SHP77 treated with DMSO at 0.1 percent for 48 hours (cell line): ENCODE measurements around the gene TK1.
"Not testable (repeated sequence)": the region's sequence is repeated elsewhere in the genome, so short reads cannot be mapped to it uniquely, and the experiment has no call there.

ENCODE experiments used
- DNase-seq: peaks from one replicate; lab custom pipeline; 2025; lab: John Stamatoyannopoulos, UW

TK1 gene, protein sequence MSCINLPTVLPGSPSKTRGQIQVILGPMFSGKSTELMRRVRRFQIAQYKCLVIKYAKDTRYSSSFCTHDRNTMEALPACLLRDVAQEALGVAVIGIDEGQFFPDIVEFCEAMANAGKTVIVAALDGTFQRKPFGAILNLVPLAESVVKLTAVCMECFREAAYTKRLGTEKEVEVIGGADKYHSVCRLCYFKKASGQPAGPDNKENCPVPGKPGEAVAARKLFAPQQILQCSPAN

DNA sequence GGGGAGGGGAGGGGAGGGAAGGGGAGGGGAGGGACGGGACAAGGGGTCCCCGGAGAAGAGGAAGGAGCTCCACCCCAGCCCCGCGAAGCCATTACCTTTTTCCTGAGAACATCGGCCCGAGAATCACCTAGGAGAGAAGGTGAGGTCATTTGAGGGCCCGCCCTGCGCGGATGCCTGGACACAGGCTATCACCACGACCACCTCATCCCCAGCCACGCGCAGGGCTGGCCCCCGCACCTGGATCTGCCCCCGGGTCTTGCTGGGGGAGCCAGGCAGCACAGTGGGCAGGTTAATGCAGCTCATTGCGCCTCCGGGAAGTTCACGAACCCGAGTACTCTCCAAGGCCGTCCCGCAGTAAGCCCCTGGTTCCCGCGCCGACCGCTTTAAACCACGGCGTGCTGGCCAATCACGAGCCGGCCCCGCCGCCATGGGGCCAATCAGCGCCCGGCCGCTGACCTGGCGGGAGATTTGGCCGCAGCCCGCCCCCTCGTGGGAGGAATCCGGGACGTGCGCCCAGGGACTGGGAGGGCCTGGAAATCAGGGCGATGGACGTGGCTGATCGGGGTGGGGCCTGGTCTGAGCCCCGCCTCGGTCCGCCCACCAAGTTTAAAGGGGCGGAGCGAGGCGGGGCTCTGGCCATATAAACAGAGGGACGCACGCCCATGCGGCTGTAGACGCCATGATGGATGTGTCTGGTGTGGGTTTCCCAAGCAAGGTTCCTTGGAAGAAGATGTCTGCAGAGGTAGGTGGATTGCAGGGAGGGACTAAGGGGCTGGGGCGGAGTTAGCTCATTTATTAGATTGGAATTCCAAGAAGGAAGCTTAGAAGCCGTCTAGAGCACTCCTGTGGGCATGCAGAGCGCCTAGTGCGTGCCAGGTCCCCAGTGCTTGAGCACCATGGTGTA lies at the start of gene TK1, which contains the start of gene AFMID:
TK1 (minus strand) TSS at position 361 of the 904 bp plus-strand sequence; CDS start at position 303, 58 bp downstream.
AFMID (plus strand) TSS at position 671 of the 904 bp plus-strand sequence; CDS start at position 680, 9 bp downstream.
- peak; percentile 93 for DNase-seq

GRCh38 chr17:78235885-78236284 lies 49.0 kb upstream of the TK1 start:
- no peak for DNase-seq

GRCh38 chr17:78235022-78235421 lies 48.2 kb upstream of the TK1 start:
- DNase-seq, result not testable (repeated sequence)

DNA sequence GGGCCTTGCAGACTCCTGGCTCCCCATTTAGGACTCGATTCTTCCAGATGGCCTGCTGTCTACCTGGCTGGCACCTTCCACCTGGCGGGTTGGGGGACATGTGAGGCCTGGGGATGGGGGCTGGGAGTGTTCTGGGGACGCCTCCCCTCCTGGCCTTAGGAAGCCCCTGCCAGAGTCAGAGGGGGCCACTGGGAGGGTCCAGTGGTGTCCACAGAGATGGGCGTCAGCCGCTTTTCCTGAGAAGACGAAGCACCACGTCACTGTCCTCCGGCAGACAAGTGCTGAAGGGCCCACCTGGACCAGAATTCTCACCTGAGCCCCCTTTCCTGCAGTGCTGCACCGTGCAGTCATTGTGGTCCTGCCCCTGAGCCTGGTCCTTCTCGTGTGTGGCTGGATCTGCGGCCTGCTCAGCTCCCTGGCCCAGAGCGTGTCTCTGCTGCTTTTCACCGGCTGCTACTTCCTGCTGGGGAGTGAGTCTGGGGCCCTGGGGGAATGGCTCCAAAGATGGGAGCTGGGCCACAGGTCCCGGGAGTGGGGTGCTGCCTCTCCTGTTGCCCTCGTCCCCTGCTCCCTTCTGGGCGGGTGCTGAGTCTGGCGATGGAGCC lies 47.5 kb upstream of the TK1 start:
- DNase-seq, result no peak

DNA sequence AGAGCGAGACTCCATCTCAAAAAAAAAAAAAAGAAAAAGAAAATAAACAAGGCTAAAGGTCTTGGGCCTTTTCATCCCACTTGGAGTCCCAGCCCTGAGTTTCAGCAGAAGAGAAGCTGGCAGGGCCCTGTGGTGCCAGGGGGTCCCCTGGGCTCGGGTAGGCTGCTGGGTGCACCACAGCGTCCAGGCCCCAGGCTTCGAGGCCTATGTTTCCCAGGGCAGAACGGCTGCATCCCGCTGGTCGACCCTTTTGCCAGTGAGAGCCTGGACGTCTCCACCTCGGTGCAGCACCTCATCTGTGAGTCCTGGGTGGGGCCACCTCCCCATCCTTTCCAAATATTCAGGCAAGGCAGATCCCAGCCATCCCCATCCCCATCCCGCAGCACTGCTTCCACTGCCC lies 46.8 kb upstream of the TK1 start:
- no peak for DNase-seq

- no peak for DNase-seq
These were observed 46.0 kb upstream of the TK1 start for GRCh38 chr17:78232859-78233173.

DNA sequence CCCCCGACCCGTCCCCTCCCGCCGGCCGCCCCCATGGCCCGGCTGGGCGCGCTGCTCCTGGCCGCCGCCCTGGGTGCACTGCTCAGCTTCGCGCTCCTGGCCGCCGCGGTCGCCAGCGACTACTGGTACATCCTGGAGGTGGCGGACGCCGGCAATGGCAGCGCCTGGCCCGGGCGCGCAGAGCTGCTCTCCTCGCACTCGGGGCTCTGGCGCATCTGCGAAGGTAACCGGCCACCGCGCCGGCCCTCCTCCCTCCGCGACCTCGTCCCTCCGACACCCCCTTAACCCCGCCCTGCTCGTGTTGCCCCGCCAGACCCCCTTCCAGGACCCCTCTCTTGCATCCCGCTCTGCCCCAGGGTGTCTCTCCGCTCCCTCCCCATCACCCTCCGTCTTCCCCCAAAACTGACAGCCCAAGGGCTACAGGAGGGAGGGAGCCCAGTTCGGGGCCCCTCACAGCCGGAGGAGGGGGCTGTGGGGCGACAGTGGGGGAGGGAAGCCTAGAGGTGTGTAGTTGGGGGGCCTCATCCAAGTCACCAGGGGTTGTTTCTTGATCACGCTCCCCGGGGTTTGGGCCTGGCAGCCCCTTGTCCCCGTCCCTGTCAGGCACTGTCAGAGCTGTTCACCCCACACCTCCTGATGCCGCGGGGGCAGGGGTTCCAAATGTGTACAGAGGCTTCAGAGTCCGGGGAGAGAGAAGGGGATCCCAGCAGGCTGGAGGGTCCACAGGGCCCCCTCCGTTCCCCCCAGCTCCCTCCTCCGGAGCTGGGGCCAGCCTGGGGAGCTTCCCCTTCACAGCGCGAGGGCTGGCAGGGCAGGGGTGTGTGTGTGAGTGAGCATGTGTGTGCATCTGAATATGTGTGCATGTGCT lies 45.4 kb upstream of the TK1 start:
- no peak for DNase-seq

GRCh38 chr17:78230996-78231935 lies 44.4 kb upstream of the TK1 start, which contains the start of gene TMEM235:
Gene TMEM235 (plus strand): TSS chr17:78231631. CDS start chr17:78232024, 393 bp downstream.
- DNase-seq, result no peak

DNA sequence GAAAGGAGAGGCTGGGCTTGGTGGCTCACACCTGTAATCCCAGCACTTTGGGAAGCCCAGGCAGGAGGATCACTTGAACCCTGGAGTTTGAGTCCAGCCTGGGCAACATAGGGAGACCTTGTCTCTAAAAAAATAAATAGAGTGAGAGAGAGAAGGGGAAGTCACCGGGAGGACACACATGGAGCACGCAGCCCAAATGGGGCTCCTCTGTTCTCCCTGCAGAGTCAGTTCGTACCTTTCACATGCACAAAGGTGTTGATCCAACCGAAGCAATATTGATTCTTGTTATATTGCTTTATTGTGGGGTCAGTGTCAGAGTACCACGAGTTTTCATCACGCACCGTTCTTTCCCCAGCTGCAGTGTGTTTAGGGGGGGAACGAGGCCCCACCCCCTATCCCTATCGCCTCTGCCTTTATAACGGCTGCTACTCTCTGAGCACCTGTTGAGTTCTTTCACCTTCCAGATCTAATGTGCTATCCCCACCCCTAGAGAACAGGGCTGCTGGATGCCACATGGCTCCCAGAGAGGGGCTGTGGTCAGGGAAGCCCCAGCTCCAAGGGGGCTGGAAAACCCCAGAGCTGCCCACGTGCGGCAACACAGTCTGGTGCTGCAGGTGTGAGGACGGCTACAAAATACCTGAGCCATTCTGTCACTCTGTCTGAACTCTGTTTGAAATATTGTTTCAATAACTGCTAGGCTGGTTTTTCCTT lies 43.6 kb upstream of the TK1 start:
- DNase-seq, result no peak

DNA sequence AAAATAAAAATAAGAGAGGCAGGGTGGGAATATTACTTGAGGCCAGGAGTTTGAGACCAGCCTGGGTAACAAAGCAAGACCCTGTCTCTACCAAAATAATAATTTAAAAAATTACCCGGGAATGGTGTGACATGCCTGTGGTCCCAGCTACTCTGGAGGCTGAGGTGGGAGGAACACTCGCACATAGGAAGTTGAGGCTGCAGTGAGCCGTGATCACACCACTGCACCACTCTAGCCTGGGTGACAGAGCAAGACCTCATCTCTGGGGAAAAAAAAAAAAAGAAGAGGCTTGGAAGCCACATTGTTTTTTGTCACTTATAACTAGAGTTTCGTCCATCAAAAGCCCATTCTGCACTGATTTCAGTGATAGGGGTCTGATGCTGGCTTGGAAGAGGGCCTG lies 41.3 kb upstream of the TK1 start:
- DNase-seq, result no peak

DNA sequence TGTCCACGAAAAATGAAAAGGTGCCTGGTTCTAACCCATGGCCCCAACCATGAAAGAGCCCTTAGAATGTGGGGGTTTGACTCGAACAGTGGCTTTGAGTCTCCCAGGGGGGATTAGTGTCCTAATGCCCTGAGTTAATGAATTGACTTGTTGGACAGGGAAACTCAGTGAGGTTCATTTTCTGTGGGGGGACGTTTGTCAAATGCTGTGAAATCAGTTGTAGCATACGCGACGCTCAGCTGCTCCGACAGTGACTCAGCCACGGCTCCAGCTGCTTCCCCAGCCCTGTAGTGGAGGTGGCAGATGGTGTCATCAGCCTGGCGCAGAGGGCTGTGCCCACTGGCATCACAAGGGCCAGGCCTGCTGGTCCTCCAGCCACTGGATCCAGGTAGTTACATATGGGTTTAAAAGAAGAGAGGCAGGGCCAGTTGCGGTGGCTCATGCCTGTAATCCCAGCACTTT lies 40.6 kb upstream of the TK1 start:
- DNase-seq, result peak; percentile 82

- DNase-seq, result peak; percentile 81
These were observed 40.1 kb upstream of the TK1 start for GRCh38 chr17:78226759-78227454.

DNA sequence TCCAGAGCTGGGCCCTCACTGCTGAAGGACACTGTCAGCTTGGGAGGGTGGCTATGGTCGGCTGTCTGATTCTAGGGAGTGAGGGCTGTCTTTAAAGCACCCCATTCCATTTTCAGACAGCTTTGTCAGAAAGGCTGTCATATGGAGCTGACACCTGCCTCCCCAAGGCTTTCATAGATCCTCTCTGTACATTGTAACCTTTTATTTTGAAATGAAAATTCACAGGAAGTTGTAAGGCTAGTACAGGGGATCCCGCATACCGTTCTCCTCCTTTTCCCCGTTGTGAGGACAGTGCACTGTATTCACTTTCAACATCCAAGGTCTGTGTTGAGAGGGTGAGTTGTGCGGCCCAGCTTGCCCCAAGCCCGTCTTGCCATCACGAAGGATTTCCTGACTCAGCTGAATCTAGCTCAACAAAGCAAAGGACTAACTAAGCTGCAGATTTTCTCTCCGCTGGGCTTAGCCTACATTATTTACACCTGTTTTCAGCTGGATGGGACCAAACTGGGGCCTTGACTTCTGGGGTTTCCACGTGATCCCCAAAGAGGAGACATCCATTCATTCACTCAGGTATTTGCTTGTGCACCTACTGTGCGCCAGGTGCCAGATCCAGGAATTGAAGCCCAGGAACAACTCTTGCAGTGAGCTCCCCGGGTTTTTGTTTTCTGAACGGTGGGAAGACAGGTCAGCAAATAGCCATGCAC lies 39.4 kb upstream of the TK1 start:
- peak; percentile 47 for DNase-seq

- no peak for DNase-seq
These were observed 38.4 kb upstream of the TK1 start for GRCh38 chr17:78225088-78225865.

DNA sequence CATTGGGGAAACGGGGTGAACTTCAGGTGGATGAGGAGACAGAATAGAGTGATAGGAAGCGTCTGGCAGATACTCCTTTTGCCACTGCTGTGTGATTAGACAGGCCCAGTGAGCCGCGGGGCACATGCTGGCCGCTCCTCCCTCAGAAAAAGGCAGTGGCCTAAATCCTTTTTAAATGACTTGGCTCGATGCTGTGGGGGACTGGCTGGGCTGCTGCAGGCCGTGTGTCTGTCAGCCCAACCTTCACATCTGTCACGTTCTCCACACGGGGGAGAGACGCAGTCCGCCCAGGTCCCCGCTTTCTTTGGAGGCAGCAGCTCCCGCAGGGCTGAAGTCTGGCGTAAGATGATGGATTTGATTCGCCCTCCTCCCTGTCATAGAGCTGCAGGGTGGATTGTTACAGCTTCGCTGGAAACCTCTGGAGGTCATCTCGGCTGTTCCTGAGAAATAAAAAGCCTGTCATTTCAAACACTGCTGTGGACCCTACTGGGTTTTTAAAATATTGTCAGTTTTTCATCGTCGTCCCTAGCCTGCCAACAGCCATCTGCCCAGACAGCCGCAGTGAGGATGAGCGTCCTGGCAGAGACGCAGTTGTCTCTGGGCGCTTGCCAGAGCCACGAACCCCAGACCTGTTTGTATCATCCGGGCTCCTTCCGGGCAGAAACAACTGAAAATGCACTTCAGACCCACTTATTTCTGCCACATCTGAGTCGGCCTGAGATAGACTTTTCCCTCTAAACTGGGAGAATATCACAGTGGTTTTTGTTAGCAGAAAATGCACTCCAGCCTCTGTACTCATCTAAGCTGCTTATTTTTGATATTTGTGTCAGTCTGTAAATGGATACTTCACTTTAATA lies 37.6 kb upstream of the TK1 start:
- no peak for DNase-seq

DNA sequence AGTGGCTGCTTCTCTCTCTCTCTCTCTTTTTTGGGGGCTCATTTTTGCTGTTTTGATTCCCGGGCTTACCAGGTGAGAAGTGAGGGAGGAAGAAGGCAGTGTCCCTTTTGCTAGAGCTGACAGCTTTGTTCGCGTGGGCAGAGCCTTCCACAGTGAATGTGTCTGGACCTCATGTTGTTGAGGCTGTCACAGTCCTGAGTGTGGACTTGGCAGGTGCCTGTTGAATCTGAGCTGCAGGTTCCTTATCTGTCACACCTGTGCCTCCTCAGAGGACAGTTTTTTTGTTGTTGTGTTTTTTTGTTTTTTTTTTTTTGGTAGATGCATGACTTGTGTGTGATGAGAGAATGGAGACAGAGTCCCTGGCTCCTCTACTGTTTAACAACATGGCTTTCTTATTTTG lies 36.9 kb upstream of the TK1 start:
- no peak for DNase-seq

DNA sequence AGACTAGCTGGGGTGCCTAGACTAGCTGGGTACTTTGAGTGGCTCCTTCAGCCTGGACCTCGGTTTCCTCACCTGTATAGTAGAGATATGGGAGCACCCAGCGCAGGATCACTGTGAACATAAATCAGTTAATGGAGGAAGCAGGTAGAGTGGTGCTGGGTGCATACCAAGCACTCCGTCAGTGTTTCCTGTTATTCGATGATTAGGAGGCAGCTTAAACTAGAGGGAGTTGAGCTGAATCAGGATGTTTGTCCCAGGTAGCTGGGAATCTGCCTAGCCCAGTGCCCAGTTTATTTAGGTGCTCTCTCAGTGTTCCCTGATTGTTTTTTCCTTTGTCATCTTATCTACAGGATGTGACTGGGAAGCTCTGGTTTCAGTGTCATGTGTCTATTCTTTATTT lies 36.2 kb upstream of the TK1 start:
- no peak for DNase-seq
